NCI-H748 (cell line): ENCODE results near the gene RFLNA.

Experiments
- DNase-seq: peaks from one replicate; lab custom pipeline; 2025; ENCODE audit not compliant: unreplicated experiment; lab: John Stamatoyannopoulos, UW

Gene RFLNA, protein sequence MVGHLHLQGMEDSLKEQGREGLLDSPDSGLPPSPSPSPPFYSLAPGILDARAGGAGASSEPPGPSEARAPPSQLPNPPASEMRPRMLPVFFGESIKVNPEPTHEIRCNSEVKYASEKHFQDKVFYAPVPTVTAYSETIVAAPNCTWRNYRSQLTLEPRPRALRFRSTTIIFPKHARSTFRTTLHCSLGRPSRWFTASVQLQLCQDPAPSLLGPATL

DNA sequence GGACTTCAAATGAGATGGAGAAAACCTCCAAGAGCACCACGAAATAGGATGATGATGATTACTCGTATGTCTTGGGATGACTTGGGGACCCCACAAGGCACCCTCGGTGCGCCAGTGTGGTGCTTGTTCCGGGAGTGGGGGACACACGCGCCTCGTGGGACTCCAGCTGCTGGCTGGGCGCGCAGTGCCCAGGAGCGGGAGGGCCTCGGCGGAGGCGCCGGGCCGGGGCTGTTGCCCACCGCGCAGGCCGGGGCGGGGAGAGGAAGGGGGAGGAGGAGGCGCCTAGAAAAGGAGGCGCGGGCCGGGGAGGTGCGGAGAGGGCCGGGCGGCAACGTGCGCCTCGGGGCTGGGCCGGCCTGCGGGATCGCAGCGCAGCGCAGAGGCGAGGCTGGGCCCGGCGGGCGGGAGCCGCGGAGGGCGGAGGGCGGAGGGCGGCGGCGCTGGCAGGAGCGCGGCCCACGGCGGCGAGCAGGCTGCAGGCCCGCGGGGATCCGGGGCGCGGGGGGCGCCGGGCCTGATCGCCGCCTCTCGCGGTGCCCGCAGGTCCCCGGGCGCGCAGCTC, at the start of gene RFLNA:
Gene RFLNA (plus strand): TSS at position 314 of the 562 bp plus-strand sequence. CDS start 337 bp downstream, outside the sequence.
- peak; percentile 50 for DNase-seq

DNA sequence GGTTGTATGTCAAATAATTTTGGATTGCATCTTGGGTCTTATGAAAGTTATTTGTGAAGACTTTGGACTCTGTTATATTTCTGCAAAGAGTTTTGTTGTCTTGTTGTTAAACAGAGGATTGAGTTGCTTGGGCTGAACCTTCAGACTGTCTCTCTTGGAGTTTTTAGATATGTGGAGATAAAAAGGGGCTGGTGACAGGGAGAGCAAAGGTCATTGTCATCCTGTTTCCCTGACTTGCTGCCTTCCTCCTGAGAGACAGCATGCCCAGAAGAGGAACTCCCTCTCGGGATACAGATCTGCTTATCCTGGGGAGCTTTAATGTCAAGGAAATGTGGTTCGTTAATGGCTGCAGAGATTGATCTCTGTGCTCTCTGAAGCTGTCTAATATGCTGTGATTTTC, 47.6 kb upstream of the RFLNA start:
- no peak for DNase-seq

DNA sequence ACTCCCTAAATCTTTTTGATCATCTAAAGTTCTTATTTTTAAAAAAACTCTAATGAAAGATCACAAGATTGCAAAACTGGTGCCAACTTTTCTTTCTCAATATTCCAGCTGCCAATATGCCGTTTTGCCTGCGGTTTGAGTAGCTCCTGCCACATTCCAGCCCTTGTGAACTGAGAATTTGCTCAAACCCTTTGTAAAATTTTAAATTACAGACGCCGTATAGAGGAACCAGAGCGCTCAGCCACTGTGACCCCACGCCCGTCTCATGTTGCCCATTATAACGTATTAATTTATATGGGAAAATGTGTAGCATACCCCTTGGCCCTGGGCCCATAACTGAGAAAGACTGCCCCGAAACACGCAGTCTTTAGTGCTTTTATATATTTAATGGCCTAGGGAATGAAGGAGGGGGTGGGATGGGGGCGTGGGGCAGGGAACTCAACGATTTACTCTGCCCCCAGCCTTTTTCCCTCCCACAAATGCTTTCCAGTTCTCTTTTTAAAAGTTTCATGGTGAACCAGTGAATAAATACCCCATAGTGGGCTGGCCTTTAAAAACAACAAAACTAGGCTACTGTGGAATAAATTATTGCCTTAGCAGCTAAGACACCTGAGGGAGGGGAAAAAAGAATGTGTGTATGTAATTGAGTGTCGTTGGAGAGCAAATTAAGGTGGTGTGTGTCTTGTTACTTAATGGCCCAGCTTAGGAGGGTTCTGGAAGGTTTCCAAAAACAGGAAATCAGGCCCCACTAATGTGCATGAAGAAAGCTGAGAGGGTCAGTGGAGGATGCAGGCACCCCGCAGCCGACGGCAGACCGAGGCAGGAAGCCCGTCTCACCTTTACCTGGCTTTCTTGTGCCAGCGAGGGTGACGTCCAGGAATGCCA, 45.7 kb upstream of the RFLNA start:
- peak; percentile 97 for DNase-seq

DNA sequence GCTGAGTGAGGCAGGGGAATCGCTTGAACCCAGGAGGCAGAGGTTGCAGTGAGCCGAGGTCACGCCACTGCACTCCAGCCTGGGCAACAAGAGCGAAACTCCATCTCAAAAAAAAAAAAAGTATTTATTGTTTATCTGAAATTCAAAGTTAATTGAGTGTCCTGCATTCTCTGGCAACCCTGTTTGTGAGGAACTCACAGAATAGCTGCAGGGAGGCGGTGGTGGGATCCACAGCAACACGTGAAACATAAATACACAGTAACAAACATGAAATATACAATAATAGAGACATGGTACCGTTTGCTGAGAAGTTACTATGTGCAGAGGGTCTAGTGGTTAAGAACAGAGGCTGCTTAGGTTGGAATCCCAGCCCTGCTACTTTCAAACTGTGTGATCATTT, 43.7 kb upstream of the RFLNA start:
- no peak for DNase-seq

DNA sequence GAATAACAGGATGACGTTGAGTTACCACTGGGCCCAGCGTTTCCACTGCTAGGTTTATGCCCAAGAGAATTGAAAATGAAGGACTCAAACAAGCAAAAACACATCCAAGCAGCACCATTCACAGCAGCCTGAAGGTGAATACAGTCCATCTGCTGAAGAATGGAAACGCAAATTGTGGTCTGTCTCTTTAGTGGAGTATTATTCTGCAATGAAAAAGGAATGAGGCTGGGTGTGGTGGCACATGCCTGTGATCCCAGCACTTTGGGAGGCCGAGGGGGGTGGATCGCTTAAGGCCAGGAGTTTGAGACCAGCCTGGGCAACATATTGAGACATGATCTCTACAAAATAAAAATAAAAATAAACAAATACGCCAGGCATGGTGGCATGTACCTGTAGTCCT, 41.9 kb upstream of the RFLNA start:
- DNase-seq, result no peak

DNA sequence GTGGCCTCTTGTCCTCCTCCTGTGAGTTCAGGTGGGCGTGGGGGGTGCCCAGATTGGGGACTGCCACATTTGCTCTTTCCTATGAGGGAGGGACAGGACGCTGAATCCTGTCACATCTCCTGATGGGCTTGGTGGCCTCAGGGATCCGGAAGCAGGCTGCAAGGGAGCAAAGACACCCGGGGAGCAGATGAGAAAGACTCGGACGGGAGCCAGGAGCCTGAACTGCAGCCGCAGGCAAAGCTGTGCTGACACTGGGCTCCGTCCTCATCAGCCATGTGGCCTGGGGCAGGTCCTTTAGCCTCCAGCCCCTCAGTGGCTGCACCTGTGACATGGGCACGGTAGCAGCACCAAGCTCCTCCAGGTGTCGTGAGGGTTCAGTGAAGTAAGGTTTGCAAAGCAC, 40.8 kb upstream of the RFLNA start:
- no peak for DNase-seq

DNA sequence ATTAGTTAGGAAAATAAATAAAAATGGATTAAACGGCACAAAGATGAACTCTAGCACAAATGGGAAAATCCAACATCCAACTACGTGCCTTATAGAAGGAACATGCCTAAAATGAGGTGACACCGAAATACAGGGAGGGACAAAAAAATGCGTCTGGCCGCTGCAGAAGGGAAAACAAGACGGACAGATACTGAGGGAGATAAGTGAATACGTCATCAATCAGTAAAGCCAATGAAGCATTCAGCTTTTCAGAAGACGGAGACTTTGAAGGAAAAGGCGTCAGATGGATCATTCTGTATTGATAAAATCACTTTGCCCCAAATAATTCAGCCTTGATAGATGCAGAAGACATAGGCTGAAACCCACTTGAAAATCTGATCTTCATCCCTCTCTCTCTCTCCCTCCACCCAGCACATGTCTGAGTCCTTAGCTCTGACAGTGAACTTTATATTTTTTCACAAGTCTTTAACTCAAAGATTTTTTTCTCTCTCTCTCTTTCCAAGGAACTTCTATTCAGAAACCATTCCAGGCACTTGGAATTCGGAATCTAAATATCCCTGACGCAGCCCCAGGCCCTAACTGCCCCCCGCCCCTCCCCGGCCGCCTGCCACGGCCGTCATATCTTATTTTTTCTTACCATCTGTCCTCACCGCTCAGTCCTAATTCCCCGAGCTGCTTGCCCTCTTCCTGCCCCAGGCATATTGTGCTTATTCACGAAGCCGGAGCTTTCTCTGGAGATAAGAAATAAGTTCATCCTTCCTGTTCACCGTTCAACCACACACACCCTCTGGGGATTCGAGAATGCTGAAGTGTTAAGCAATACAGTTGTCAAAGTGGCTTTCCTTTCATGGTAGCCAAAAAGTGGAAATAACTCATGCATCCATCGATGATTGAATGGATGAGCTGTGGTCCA, 35.5 kb upstream of the RFLNA start:
- no peak for DNase-seq

DNA sequence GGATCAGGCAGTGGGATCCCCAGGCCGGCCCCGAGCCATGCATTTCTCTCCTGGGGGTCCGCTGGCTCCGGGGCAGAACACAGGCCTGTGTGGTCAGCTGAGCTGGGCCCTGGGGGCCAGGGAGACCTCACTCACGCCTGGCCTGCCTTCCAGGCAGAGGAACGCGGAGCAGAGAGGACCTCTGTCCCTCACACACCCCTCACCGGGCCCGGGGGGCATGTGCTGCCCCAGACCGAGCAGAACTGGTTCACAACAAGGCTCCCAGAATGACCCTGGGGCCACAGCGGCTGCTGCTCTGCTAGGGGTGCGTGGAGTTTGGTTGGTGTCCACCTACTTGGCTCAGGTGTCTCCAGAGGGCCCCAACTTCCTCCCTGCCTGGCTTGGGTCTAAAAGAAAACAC, 33.0 kb upstream of the RFLNA start:
- no peak for DNase-seq

DNA sequence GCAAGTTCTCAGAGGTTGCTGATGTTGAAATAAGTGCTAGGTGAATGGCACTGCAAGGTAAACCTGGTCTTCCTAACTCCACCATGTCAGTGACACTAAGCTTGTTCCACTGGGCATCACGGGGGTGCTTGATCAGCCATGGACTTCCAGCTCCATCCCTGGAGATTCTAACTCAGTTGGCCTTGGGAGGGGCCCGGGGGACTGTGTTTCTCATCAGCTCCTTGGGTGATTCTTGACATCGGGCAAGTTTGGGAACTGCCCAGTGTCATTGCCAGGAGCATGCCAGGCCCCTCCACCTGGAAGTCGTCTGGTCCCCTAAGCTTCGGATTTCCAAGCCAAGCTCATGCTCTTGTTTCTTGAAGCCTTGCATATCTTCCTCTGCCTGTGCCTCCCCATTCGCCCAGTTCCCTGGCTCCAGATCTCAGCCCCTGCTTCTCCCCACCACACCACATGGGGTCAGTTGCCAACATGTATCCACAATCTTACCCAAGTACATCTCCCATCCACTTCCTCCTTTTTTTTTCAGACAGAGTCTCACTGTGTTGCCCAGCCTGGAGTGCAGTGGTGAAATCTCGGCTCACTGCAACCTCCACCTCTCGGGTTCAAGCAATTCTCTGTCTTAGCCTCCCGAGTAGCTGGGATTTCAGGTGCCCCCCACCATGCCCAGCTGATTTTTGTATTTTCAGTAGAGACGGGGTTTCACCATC, 30.7 kb upstream of the RFLNA start:
- no peak for DNase-seq

DNA sequence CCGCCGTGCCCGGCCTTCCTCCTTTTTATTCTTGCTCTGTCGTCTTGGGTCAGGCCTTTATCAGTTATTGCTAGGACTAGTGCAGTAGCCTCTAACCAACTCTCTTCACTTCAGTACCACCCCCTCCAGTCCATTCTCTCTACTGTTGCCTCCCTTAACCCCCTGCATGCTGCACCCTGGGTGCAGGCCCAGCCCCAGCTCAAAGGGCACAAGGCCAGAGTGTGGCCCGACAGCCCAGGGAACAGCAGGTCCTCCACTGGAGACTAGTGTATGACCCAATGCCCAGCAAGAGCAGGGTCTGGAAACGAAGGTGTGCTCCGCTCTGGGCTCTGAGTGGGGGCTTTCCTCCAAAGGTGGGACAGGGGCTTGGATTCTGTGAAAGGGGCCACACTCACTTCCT, 30.0 kb upstream of the RFLNA start:
- no peak for DNase-seq

DNA sequence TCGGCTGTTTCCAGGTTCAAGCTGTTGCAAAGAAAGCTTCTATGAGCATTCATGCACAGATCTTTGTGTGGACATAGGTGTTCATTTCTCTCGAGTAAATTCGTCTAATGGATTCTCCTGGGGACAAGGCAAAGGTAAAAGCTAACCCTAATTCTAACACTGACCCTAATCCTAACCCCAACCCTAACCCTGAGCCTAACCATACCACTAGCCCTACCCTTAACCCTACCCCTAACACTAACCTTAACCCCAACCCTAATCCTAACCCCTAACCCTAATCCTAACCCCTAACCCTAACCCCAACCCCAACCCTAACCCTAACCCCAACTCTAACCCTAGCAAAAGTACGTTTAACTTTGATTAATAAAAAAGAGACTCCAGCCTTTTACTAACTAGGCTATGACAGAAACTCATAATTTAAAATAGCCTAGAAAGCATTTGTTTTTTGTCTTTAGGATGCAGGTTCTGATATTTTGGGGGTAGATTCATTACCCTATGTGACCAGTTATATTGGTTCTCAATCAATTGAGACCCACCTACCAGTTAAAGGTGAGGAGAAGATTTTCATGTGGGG, 27.6 kb upstream of the RFLNA start:
- DNase-seq, result no peak

DNA sequence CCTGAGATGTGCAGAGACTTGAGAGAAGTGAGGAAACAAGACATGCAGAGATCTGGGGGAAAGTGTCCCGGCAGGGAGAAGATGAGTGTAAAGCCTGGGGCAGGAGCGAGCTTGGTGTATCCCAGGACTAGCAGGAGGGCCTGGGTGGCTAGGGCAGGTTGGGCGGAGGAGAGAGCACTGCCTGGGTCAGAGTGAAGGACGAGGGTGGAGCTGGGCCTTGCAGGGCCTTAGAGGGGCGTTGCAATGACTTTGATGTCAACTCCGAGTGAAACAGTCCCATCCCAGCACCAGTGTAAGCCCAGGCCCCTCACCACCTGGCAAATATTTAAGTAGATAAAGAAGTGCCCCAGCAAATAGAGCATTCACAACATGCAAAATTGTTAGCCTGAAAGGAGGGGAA, 24.2 kb upstream of the RFLNA start:
- DNase-seq, result no peak

DNA sequence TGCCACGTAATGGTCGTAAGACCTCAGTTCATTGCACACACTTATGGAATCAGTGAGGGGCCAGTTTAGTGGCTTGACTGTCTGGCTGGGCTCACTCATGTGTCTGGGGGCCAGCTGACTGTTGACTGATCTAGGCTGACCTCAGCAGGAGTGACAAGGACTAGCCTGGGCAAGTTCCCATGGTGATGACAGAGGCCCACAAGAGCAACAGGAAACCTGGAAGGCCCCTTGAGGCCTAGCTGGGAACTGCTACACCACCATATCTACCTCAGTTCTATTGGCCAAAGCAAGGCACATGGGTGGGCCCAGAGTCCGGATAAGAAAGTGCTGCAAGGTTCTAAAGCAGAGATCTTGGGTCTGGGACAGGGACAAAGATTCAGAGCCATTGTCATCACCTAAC, 21.3 kb upstream of the RFLNA start:
- peak; percentile 69 for DNase-seq

DNA sequence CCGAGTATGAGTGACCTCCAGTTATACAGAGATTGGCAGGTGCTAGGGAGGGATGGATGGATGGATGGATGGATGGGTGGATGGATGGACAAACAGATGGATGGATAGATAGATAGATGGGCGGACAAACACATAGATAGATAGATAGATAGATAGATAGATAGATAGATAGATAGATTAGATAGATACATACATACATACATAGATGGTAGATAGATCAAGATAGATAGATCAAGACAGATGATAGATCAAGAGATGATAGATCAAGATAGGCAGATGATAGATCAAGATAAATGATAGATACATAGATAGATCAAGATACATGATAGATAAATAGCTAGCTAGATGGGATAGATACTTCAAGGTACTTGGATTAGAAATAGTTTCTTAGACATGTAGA, 18.6 kb upstream of the RFLNA start:
- no peak for DNase-seq

DNA sequence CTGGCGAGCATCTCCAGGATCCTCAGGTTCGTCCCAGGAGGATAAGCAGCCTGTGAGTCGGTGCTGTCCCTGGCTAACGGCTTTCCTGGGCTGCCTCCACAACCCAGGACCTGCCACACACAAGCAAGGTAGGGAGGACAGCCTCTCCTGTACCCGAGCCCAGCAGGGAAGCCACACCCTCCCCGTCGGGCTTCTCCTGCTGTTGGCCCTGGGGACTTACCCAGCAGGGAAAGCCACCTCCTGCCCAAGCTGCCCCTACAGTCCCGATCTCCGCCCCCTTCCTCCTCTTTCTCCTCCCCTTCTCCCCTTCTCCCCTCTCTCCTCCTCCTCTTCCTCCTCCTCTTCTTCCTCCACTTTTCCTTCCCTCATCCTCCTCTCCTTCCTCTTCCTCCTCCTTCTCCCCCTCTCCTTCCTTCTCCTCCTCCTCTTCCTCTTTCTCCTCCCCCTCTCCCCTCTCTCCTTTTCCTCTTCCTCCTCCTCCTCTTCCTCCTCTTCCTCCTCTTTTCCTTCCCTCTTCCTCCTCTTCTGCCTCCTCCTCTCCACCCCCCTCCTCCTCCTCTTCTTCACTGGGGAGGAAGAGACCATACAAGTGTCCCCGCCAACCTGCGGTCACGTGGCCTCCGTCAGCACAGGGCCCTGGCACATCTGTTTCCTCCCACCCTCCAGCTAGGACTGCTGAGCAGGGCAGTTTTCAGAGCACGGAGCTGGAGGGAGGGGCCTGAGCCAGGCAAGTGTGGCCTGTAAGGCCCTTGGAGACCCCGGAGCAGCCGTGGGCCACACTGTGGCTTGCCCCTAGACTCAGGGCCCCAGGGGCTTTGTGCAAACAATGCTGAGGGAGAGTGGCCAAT, 17.3 kb upstream of the RFLNA start:
- no peak for DNase-seq

DNA sequence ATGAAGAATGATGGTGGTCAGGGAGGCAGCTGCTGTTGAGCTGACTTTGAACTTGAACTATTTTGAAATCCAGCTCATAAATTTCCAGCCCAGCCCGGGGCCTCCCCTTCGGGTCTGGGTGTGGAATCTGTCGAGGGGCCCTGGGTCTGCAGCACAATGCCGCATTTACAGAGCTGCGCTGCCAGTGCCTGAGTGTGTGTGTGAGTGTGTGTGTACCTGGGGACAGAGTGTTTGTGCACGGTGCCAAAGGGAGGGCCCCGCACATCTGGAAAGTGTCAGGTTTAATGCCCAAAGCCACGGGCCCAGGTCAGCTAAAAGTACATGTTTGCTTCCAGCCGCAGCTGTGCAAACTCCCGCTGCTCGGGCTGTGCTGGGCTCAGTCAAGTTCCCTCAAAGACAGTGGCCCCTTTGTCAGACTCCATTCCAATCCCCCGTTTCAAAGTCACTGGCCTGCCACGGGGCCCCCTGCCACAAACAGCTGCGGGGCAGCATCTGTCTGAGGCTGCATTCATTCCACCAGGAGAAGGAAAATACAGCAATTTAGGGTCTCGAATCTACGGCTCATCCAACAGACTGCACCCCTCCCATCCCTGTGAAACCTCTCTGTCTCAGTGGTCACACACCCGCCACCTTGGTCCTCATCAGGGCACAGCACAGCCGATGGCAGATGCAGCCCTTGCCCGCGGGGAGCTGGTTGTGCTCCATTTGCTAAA, 16.3 kb upstream of the RFLNA start:
- peak; percentile 72 for DNase-seq

DNA sequence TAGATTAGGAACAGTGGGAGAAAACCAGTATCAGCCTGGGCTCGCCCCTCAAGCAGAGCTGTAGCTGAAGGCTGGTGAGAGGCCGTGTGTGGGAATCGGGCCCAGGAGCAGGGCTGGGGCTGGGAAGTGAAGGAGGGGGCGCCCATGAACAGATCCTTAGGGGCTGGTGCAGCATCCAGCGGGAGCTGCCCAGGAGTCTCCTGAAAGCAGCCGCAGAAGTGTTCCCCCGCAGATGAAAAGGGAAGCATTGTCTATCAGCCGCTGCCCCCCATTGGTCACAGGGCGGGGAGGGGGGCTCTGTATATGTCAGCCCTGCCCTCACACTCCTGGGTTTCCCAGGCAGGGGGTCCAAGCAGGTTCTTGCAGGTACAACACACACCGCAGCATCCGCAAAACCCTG, 15.6 kb upstream of the RFLNA start:
- no peak for DNase-seq

DNA sequence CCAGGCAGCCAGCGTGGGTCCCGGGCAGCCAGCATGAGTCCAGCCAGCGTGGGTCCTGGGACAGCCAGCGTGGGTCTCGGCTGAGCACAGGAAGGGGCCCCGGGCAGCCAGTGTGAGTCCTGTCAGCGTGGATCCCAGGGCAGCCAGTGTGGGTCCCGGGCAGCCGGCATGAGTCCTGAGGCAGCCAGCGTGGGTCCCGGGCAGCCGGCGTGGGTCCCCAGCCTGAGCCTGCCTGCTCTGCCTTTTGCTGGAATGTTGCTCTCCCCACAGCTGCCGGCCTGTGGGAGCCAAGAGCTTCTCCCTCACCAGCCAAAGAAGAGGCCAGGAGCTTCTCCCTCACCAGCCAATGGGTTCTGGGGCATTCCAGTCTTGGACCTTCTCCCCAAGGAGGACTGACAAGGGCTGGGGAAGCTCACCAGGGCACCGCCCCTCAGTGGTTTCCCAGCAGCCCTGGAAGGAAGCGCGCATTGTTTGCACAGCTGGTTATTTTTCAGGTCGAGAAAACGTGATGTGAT, 15.0 kb upstream of the RFLNA start:
- peak; percentile 46 for DNase-seq
